Measurements from ENCODE around the gene ADORA1.

The ADORA1 gene

GRCh38 chr1:203207751-203208150 lies 80.2 kb downstream of the ADORA1 start:
- H3K4me3 ChIP-seq (ENCODE audit: low read depth, low read length): no peak overlapping the region

DNA sequence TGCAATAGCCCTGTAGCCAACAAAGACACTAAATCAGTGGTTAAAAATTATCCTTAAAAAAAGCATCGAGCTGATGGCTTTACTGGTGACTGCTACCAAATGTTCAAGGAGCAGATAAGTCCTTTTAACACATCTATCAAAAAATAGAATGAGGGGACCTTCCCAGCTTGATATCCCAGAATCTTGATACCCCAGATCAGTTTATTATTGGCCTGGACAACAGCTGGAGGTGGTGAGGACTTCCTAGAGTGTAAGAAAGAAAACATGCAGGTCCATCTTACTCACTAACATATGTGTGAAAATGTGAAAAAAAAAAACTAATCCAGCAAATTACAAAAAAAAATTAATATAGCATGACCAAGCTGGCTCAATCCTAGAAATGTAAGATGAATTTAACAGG lies 80.7 kb downstream of the ADORA1 start:
- H3K4me3 ChIP-seq (ENCODE audit: low read depth, low read length): no peak overlapping the region

- H3K4me3 ChIP-seq (ENCODE audit: low read depth, low read length): no peak overlapping the region
Measured at GRCh38 chr1:203210350-203210749, 82.8 kb downstream of the ADORA1 start.

DNA sequence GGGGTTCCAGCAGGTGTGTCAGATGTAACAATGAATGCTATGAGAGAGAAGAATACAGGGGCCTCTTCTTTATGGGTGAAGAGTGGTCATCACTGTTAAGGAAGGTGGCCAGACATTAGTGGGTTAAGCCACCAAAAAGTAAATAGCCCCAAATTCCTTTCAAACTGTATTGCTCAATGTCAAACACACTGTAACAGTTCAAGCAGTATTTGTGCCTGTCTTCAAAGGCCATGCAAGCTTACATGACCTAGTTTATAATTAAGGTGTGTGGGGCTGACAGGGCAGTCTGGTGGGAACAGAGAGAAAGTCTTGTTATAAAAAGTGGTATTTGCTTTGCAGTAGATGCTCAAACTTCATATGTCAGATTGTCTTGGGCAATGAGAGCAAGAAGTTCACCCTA lies 83.5 kb downstream of the ADORA1 start:
- no peak overlapping the region for H3K4me3 ChIP-seq (ENCODE audit: low read depth, low read length)

DNA sequence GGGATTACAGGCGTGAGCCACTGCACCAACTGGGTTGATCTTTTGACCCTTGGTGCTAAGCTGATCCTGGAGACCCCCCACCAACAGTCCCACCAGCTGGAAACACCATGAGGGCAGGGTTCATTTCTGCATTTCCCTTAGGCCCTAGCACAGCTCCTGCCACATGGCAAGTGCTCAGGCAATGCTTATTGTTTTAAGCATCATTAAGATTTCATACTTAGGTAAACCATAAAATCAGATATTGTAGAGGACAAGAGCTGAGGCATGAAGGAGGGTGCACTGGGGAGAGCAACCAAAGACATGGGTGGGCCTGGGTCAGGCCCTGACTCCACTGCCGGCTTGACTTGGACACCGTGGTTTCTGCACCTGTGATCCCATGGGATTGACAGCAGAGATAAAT lies 84.3 kb downstream of the ADORA1 start:
- no peak overlapping the region for H3K4me3 ChIP-seq (ENCODE audit: low read depth, low read length)

DNA sequence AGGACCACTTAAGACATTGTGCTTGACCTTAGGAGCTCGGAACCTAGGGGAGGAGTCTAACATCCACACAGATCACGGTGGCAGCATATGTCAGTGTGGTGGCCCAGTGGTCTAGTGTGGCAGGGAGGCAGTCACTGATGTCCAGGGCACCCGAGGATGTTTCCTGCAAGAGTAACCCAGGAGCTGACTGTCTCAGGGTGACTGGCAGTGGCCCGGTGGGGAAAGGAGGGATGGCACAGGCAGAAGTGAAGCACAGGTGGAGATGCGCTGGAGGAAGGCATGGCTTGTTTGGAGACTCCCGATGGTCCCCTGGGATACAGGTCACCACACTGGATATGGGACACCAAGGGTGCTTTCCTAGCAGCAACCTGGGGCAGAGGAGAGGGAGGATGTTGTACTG lies 85.6 kb downstream of the ADORA1 start:
- H3K4me3 ChIP-seq (ENCODE audit: low read depth, low read length): no peak overlapping the region

DNA sequence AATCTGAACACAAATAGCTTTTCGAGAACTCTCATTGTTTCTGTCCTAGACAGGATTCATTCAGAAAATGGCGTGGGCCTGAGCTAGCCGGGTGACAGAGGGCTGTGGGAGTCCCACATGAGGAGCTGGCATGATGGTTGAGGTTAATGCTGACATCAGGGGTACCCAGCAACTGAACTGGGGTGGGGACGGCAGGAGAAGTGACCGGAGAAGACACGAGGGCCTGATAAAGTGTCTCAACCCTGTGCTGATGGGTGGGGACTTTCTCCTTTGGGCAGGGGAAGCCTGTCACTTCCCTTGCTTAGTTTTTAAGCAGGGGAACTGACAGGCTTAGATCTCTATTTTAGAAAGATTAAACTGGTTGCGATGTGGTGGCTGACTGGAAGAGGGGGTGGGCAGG lies 87.3 kb downstream of the ADORA1 start:
- H3K4me3 ChIP-seq (ENCODE audit: low read depth, low read length): no peak overlapping the region

DNA sequence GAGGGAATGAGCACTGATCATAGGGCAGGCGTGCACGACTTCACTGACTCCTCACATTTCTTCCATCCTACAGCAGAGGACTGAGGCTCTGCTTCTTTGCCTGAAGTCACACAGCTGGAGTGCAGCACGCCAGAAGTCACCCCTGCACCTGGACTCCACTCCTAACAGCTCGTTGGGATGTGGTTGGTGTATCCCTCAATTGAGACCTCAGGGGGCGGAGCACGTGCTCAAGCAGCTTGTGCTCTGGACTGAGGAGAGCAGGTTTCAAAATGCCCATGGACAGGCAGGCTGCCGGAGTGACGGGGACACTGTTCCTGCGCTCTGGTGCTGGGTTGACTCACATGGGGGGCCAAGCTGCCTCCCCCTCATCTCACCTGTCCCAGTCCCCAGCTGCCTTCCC lies 88.0 kb downstream of the ADORA1 start:
- no peak overlapping the region for H3K4me3 ChIP-seq (ENCODE audit: low read depth, low read length)

- H3K4me3 ChIP-seq (ENCODE audit: low read depth, low read length): no peak overlapping the region
Measured at GRCh38 chr1:203216274-203217138, 89.0 kb downstream of the ADORA1 start.
